GM23338 (cell line): ENCODE measurements around the gene FHL1. TPM values are rescaled to one million over a fixed set of nuclear protein-coding genes. Genes with fewer than 3 reads are reported as not detected.

Source experiments
- ATAC-seq: fragments of 200-7000 bp; cut with Tn5 transposase; 3 replicates; pipeline ENCODE4 v1.9.1; 2020
- DNase-seq: peaks from one replicate; pipeline ENCODE4 v3.0.0-alpha.2; 2015; ENCODE audit warnings: low spot score
- H2AFZ ChIP-seq: fragments of 200-600 bp; sonication (generic); 2 replicates; pipeline ENCODE4 v1.8.0; 2016; ENCODE audit warnings: antibody characterized with exemption, mild to moderate bottlenecking, moderate library complexity
- H3F3A ChIP-seq: fragments of 200-600 bp; sonication (generic); replicated peaks from 2 replicates; pipeline ENCODE4 v1.8.0; 2017; ENCODE audit warnings: antibody characterized with exemption, mixed run types, low read depth
- H3K27ac ChIP-seq: fragments of 200-600 bp; sonication (generic); 2 replicates; pipeline ENCODE4 v1.6.1; 2016; ENCODE audit warnings: low read depth
- H3K27me3 ChIP-seq: fragments of 200-600 bp; sonication (generic); 2 replicates; pipeline ENCODE4 v1.8.0; 2016; ENCODE audit warnings: mild to moderate bottlenecking, mixed run types, moderate library complexity; ENCODE audit not compliant: insufficient read depth
- H3K36me3 ChIP-seq: fragments of 200-600 bp; sonication (generic); 2 replicates; pipeline ENCODE4 v1.8.0; 2016; ENCODE audit warnings: mild to moderate bottlenecking; ENCODE audit not compliant: insufficient read depth
- H3K4me1 ChIP-seq: fragments of 200-600 bp; sonication (generic); 2 replicates; pipeline ENCODE4 v1.8.0; 2016; ENCODE audit warnings: mild to moderate bottlenecking, moderate library complexity; ENCODE audit not compliant: insufficient read depth
- H3K4me2 ChIP-seq: fragments of 200-600 bp; sonication (generic); 2 replicates; pipeline ENCODE4 v1.7.1; 2017; ENCODE audit warnings: mixed run types
- H3K4me3 ChIP-seq: fragments of 200-600 bp; sonication (generic); 2 replicates; pipeline ENCODE4 v1.6.1; 2016; ENCODE audit warnings: mixed run types
- H3K79me2 ChIP-seq: fragments of 200-600 bp; sonication (generic); replicated peaks from 2 replicates; pipeline ENCODE4 v1.8.0; 2017; ENCODE audit warnings: mild to moderate bottlenecking; ENCODE audit not compliant: insufficient read depth
- H3K9me2 ChIP-seq: fragments of 200-600 bp; sonication (generic); 2 replicates; pipeline ENCODE4 v1.8.0; 2017; ENCODE audit not compliant: insufficient read depth
- H4K20me1 ChIP-seq: fragments of 200-600 bp; sonication (generic); replicated peaks from 2 replicates; pipeline ENCODE4 v1.8.0; 2017; ENCODE audit warnings: mild to moderate bottlenecking; ENCODE audit not compliant: insufficient read depth
- H3K27ac Mint-ChIP-seq: 2 replicates; pipeline ENCODE4 v1.8.0; 2020; ENCODE audit warnings: inconsistent platforms, mild to moderate bottlenecking, moderate library complexity, mixed read lengths
- H3K27me3 Mint-ChIP-seq: 3 replicates; pipeline ENCODE4 v1.8.0; 2022; ENCODE audit warnings: low read depth, mild to moderate bottlenecking, moderate library complexity, mixed read lengths, inconsistent platforms; ENCODE audit not compliant: insufficient read depth, poor library complexity
- H3K36me3 Mint-ChIP-seq: 3 replicates; pipeline ENCODE4 v1.8.0; 2021; ENCODE audit warnings: low read depth, mild to moderate bottlenecking, inconsistent platforms, moderate library complexity, mixed read lengths
- H3K4me1 Mint-ChIP-seq: 3 replicates; pipeline ENCODE4 v1.8.0; 2020; ENCODE audit warnings: mild to moderate bottlenecking, inconsistent platforms, mixed read lengths
- H3K4me3 Mint-ChIP-seq: 3 replicates; pipeline ENCODE4 v1.8.0; 2021; ENCODE audit warnings: moderate library complexity, mild to moderate bottlenecking, inconsistent platforms, mixed read lengths
- H3K9me3 Mint-ChIP-seq: 3 replicates; pipeline ENCODE4 v1.8.0; 2020; ENCODE audit warnings: moderate library complexity, mild to moderate bottlenecking, inconsistent platforms, mixed read lengths
- CREB1 ChIP-seq: fragments of 250-450 bp; sonication (Bioruptor Pico); IDR thresholded peaks from 2 replicates; pipeline ENCODE4 v1.5.0; 2020; ENCODE audit warnings: low read depth, mild to moderate bottlenecking, moderate library complexity
- CTCF ChIP-seq, 2 experiments: fragments of 200-600 bp in 1 of 2; sonication (generic) in 1 of 2; conservative IDR thresholded peaks; 2 replicates each; pipeline versions ENCODE4 v1.5.1 to v1.6.1; 2016 to 2017; ENCODE audit warnings: antibody characterized with exemption in 2 of 2, low read depth in 2 of 2, mild to moderate bottlenecking in 2 of 2, moderate library complexity in 1 of 2
- EZH2 ChIP-seq: fragments of 200-600 bp; sonication (generic); IDR thresholded peaks from one replicate; pipeline ENCODE4 v1.8.0; 2017; ENCODE audit warnings: antibody characterized with exemption, mild to moderate bottlenecking, low read depth; ENCODE audit not compliant: unreplicated experiment
- EZH2phosphoT487 ChIP-seq: fragments of 200-600 bp; sonication (generic); IDR thresholded peaks from one replicate; pipeline ENCODE4 v1.8.1; 2018; ENCODE audit warnings: antibody characterized with exemption; ENCODE audit not compliant: unreplicated experiment
- JUNB ChIP-seq: IDR thresholded peaks from one replicate; pipeline ENCODE4 v1.6.1; 2016; ENCODE audit warnings: antibody characterized with exemption; ENCODE audit not compliant: unreplicated experiment
- NANOG ChIP-seq: IDR thresholded peaks from 2 replicates; pipeline ENCODE4 v1.6.1; 2016; ENCODE audit warnings: antibody characterized with exemption, borderline replicate concordance
- POLR2AphosphoS5 ChIP-seq: IDR thresholded peaks from 2 replicates; pipeline ENCODE4 v1.6.1; 2016; ENCODE audit warnings: antibody characterized with exemption, low read depth
- REST ChIP-seq: IDR thresholded peaks from one replicate; pipeline ENCODE4 v1.6.1; 2018; ENCODE audit warnings: antibody characterized with exemption; ENCODE audit not compliant: unreplicated experiment
- STAT1 ChIP-seq: IDR thresholded peaks from one replicate; pipeline ENCODE4 v1.6.1; 2016; ENCODE audit warnings: antibody characterized with exemption; ENCODE audit not compliant: unreplicated experiment
- ZNF114 ChIP-seq: fragments of 250-450 bp; sonication (Bioruptor Pico); IDR thresholded peaks from 2 replicates; pipeline ENCODE4 v1.5.0; 2020; ENCODE audit warnings: mild to moderate bottlenecking, moderate library complexity
- ZNF331 ChIP-seq: fragments of 250-450 bp; sonication (Bioruptor Pico); IDR thresholded peaks from 2 replicates; pipeline ENCODE4 v1.5.0; 2020; ENCODE audit warnings: low read depth, mild to moderate bottlenecking, moderate library complexity
- polyA plus RNA-seq: library from polyadenylated mRNA; unstranded; fragments of >200 nt; fragmentation: Nextera tagmentation; extraction: Ambion mirVana; gene quantifications from 2 replicates; pipeline ENCODE4 v1.2.1, GENCODE V29; 2016
- total RNA-seq: library from RNA; depleted of rRNA; stranded (reverse); fragments of >200 nt; shearing (Covaris generic); gene quantifications from 2 replicates; pipeline ENCODE4 v1.2.3, GENCODE V29; 2014
- TF ChIP-seq, protein P1 (sequence below): fragments of 250-450 bp; sonication (Bioruptor Pico); IDR thresholded peaks from 2 replicates; pipeline ENCODE4 v1.5.0; 2020; ENCODE audit warnings: mild to moderate bottlenecking, moderate library complexity
- TF ChIP-seq, protein P2 (sequence below): IDR thresholded peaks from 2 replicates; pipeline ENCODE4 v1.6.1; 2016; ENCODE audit warnings: antibody characterized with exemption

The FHL1 gene
- total and polyA plus RNA-seq, 2 experiments from 2014 or later: 47.9 to 60.4 TPM

DNA sequence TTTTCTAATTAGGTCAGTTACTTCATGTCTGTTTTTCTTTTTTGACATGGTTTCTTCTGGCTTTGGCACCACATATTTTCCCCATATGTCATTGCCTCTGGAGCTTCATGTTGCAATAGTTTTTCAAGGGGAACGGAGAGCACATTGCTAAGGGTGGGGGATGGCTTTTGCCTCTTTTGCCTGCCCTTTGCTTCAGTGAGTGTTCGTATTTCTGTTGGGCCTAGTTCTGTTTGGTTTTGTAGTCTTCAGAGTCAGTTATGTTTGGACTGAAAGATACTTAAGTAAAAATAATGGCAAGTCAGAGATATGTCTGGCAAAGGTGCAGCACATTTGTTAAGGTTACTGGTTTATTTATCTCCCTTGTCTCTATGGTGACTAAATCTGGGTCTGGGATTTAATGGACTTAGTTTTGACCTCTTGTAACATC lies 29.1 kb downstream of the FHL1 start:
- Mint-ChIP-seq H3K27me3 (no peaks in the 10 kb centered on the region), H3K4me1 (no peaks in the 10 kb centered on the region), H3K27ac (no peak overlapping the region), H3K4me3 (no peak overlapping the region), H3K36me3 (no peaks in the 10 kb centered on the region), H3K9me3 (no peaks in the 10 kb centered on the region)
- H3F3A ChIP-seq: no peaks in the 10 kb centered on the region
- H3K27me3 ChIP-seq: no peaks in the 10 kb centered on the region
- H3K4me2 ChIP-seq: no peak overlapping the region
- no peaks in the 10 kb centered on the region for H3K36me3 ChIP-seq
- TF ChIP-seq REST: no peak
- TF ChIP-seq, protein P1, sequence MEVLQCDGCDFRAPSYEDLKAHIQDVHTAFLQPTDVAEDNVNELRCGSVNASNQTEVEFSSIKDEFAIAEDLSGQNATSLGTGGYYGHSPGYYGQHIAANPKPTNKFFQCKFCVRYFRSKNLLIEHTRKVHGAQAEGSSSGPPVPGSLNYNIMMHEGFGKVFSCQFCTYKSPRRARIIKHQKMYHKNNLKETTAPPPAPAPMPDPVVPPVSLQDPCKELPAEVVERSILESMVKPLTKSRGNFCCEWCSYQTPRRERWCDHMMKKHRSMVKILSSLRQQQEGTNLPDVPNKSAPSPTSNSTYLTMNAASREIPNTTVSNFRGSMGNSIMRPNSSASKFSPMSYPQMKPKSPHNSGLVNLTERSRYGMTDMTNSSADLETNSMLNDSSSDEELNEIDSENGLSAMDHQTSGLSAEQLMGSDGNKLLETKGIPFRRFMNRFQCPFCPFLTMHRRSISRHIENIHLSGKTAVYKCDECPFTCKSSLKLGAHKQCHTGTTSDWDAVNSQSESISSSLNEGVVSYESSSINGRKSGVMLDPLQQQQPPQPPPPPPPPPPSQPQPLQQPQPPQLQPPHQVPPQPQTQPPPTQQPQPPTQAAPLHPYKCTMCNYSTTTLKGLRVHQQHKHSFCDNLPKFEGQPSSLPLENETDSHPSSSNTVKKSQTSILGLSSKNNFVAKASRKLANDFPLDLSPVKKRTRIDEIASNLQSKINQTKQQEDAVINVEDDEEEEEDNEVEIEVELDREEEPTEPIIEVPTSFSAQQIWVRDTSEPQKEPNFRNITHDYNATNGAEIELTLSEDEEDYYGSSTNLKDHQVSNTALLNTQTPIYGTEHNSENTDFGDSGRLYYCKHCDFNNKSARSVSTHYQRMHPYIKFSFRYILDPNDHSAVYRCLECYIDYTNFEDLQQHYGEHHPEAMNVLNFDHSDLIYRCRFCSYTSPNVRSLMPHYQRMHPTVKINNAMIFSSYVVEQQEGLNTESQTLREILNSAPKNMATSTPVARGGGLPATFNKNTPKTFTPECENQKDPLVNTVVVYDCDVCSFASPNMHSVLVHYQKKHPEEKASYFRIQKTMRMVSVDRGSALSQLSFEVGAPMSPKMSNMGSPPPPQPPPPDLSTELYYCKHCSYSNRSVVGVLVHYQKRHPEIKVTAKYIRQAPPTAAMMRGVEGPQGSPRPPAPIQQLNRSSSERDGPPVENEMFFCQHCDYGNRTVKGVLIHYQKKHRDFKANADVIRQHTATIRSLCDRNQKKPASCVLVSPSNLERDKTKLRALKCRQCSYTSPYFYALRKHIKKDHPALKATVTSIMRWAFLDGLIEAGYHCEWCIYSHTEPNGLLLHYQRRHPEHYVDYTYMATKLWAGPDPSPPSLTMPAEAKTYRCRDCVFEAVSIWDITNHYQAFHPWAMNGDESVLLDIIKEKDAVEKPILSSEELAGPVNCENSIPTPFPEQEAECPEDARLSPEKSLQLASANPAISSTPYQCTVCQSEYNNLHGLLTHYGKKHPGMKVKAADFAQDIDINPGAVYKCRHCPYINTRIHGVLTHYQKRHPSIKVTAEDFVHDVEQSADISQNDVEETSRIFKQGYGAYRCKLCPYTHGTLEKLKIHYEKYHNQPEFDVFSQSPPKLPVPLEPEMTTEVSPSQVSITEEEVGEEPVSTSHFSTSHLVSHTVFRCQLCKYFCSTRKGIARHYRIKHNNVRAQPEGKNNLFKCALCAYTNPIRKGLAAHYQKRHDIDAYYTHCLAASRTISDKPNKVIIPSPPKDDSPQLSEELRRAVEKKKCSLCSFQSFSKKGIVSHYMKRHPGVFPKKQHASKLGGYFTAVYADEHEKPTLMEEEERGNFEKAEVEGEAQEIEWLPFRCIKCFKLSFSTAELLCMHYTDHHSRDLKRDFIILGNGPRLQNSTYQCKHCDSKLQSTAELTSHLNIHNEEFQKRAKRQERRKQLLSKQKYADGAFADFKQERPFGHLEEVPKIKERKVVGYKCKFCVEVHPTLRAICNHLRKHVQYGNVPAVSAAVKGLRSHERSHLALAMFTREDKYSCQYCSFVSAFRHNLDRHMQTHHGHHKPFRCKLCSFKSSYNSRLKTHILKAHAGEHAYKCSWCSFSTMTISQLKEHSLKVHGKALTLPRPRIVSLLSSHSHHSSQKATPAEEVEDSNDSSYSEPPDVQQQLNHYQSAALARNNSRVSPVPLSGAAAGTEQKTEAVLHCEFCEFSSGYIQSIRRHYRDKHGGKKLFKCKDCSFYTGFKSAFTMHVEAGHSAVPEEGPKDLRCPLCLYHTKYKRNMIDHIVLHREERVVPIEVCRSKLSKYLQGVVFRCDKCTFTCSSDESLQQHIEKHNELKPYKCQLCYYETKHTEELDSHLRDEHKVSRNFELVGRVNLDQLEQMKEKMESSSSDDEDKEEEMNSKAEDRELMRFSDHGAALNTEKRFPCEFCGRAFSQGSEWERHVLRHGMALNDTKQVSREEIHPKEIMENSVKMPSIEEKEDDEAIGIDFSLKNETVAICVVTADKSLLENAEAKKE (CRISPR knock-in tag): no peak
- TF ChIP-seq, protein P2, sequence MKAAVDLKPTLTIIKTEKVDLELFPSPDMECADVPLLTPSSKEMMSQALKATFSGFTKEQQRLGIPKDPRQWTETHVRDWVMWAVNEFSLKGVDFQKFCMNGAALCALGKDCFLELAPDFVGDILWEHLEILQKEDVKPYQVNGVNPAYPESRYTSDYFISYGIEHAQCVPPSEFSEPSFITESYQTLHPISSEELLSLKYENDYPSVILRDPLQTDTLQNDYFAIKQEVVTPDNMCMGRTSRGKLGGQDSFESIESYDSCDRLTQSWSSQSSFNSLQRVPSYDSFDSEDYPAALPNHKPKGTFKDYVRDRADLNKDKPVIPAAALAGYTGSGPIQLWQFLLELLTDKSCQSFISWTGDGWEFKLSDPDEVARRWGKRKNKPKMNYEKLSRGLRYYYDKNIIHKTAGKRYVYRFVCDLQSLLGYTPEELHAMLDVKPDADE: no peak
- TF ChIP-seq JUNB: no peak
- no peak for TF ChIP-seq STAT1
- no peak for TF ChIP-seq EZH2phosphoT487
- no peak for TF ChIP-seq ZNF114
- TF ChIP-seq POLR2AphosphoS5: no peak
- no peak for TF ChIP-seq NANOG
- TF ChIP-seq CREB1 (CRISPR knock-in tag): no peak
- no peak for TF ChIP-seq ZNF331
- no peak for TF ChIP-seq EZH2
- no peak for TF ChIP-seq CTCF (conservative IDR thresholded peaks at IDR 0.05; ENCODE audit: low read depth in 2 of 2)
- ATAC-seq (no peak), DNase-seq (no peak)
- no peak overlapping the region for H2AFZ ChIP-seq
- no peak overlapping the region for H3K4me3 ChIP-seq
- no peaks in the 10 kb centered on the region for H4K20me1 ChIP-seq
- no peaks in the 10 kb centered on the region for H3K9me2 ChIP-seq
- no peak overlapping the region for H3K27ac ChIP-seq
- H3K79me2 ChIP-seq: no peaks in the 10 kb centered on the region
- H3K4me1 ChIP-seq: no peaks in the 10 kb centered on the region
